Left lung (tissue), 10 donors: ENCODE results near the gene CHRNA5. TPM values are rescaled to one million over a fixed set of nuclear protein-coding genes. Genes with fewer than 3 reads are reported as not detected.

ENCODE experiments used
- ATAC-seq: fragments of 200-7000 bp; cut with Tn5 transposase; one replicate; pipeline ENCODE4 v1.9.1; 2020; ENCODE audit warnings: moderate library complexity
- DNase-seq, 4 donors: peaks; one replicate each; pipeline ENCODE4 v3.0.0-alpha.2; 2013 to 2020
- H3K27ac ChIP-seq, 2 donors: fragments of 200-600 bp; sonication (generic) in 1 of 2; one replicate each; pipeline versions ENCODE4 v1.5.0 to v1.8.0; 2020 to 2021
- H3K27me3 ChIP-seq, 2 donors: fragments of 200-600 bp; sonication (generic) in 1 of 2; one replicate each; pipeline versions ENCODE4 v1.5.0 to v1.8.0; 2020 to 2021
- H3K36me3 ChIP-seq, 2 donors: fragments of 200-600 bp; sonication (generic) in 1 of 2; one replicate each; pipeline versions ENCODE4 v1.5.0 to v1.8.0; 2020 to 2021
- H3K4me1 ChIP-seq, 2 donors: fragments of 200-600 bp; one replicate each; pipeline ENCODE4 v1.8.0; 2021
- H3K4me3 ChIP-seq, 2 donors: fragments of 200-600 bp; sonication (generic) in 1 of 2; one replicate each; pipeline versions ENCODE4 v1.5.0 to v1.8.0; 2020 to 2021; ENCODE audit warnings: mild to moderate bottlenecking in 1 of 2
- H3K9me3 ChIP-seq, 2 donors: fragments of 200-600 bp; sonication (generic) in 1 of 2; one replicate each; pipeline versions ENCODE4 v1.5.0 to v1.8.0; 2020 to 2021
- CTCF ChIP-seq, 2 donors: fragments of 200-600 bp; sonication (generic) in 1 of 2; IDR thresholded peaks; one replicate each; pipeline versions ENCODE4 v1.5.0 to v1.8.0; 2021; ENCODE audit warnings: antibody characterized with exemption in 2 of 2
- intact Hi-C, 2 donors: fragments of 100-400 bp; cut with DNase I; formaldehyde crosslinking; loops; one replicate each; pipeline versions ENCODE4 v1.11.2 to v1.14.2; 2022
- polyA plus RNA-seq, 6 donors: library from polyadenylated mRNA; unstranded; fragments of 120-200 nt; gene quantifications; one replicate each; pipeline ENCODE4 v1.2.1, GENCODE V29; 2013; ENCODE audit not compliant: insufficient read length in 6 of 6
- total RNA-seq, 2 donors: library from RNA; stranded (reverse); fragmentation: NEBNext Ultra II Directional; extraction: Animal tissue kit (Norgen Biotek cat#: 25700); gene quantifications; one replicate each; pipeline ENCODE4 v1.2.1, GENCODE V29; 2021
- donor health status: DM: no; HTN: yes; CAD: no.
- donor health status: DM: no; HTN: no; CAD: no.

Gene CHRNA5
- total and polyA plus RNA-seq, 8 donors = 1.1 to 2.7 (median 1.9) TPM

- no peak for ATAC-seq
- DNase-seq = no peak
- intact Hi-C loops = loop anchor here in 1 of 2 donors (5.0 kb wide), 1 partner anchor 69 kb away; no protein-coding TSS in a partner anchor
These were observed 72.6 kb downstream of the CHRNA5 start for GRCh38 chr15:78637776-78638435.

DNA sequence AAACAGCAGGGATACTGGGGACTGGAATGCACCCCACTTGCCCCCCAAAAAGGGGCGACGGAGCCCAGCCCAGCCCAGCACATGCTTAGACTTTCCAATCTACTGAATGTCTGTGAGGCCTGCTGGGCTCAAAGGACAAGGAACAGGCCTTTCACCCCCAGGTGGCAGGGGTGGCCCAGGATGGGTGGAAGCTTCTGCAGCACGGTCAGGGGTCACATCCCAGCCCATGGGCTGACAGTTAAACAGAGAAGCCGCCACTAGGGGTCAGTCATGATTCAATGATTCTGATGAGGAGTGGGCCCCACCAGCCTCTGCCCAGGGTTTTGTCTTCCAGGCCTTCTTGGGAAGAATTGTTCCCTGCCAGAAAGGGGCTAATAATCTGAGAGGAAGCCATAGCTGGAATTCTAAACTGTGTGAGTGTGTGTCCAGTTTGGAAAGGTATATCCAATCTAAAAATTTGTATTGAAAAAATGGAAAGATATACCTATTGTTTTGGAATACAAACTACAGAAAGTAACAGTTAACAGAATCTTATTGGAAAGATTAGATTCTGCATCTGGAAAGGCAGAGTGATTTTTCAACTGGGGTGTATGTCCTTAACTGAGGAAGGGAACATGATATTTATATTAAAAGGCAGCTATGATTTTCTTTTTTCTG is 73.5 kb downstream of the CHRNA5 start:
- DNase-seq (peak in 1 of 4 donors; percentile 72), ATAC-seq (peak; percentile 61)
- Histone ChIP-seq H3K4me1 (peaks cover 5 to 8% of the 10 kb centered on the region in 2 donors), H3K9me3 (peaks cover 0 to 3% of the 10 kb centered on the region in 2 donors), H3K4me3 (no peak overlapping the region), H3K27ac (no peak overlapping the region), H3K36me3 (no peaks in the 10 kb centered on the region), H3K27me3 (peaks cover 0 to 22% of the 10 kb centered on the region in 2 donors)
- intact Hi-C loops = loop anchor here in 1 of 2 donors (5.0 kb wide), 1 partner anchor 69 kb away; no protein-coding TSS in a partner anchor
- peak; percentile 53 to 54 for TF ChIP-seq CTCF (IDR thresholded peaks at IDR 0.05)

More at GRCh38 chr15:78637776-78638435, 72.6 kb downstream of the CHRNA5 start:
- Histone ChIP-seq H3K27me3 (peaks cover 0 to 22% of the 10 kb centered on the region in 2 donors), H3K36me3 (no peaks in the 10 kb centered on the region), H3K27ac (no peak overlapping the region), H3K4me3 (no peak overlapping the region), H3K4me1 (peaks cover 5 to 8% of the 10 kb centered on the region in 2 donors), H3K9me3 (peaks cover 0 to 12% of the 10 kb centered on the region in 2 donors)
- TF ChIP-seq CTCF (IDR thresholded peaks at IDR 0.05) = no peak

- ATAC-seq (peak; percentile 73), DNase-seq (peak in 1 of 4 donors; percentile 77)
- H3K9me3 ChIP-seq = no peaks in the 10 kb centered on the region
- H3K36me3 ChIP-seq = no peaks in the 10 kb centered on the region
- no peak overlapping the region for H3K27ac ChIP-seq
- H3K27me3 ChIP-seq = peaks cover 0 to 22% of the 10 kb centered on the region in 2 donors
- no peak for TF ChIP-seq CTCF (IDR thresholded peaks at IDR 0.05)
- H3K4me3 ChIP-seq = peak overlapping the region; percentile 10 to 24
- H3K4me1 ChIP-seq = peaks cover 5 to 8% of the 10 kb centered on the region in 2 donors
- intact Hi-C loops = no loop called here
These were observed 75.3 kb downstream of the CHRNA5 start for GRCh38 chr15:78640527-78641101.

DNA sequence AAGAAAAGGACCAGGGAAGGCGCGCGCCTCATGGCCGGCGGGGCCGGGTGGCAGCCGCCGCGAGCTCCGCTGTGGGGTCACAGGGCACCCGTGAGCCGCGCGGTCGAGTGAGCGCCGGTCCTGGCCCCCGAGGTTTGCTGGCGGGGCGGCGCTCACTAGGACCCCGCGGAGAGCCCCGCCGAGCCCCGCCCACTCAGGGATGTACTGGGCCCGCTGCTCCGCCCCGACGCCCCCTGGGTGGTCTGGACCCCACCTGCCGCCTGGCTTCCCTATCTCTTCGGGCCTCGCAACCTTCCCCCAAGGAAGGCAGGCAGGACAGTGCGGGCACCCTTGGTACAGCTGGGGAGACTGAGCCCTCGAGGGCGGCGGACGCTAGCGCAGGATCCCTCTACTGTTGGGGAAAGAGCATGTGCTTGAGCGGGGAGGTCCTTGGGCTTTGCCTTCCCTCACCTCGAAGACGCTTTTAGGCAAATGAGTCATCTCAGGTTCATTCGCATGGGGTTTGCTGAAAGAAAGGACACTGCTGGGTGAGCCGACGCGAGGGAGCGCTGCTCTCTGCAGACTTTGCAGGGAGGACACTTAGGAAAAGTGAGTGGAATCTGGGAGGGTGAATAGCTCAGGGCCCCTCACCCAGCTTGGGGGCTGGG is 75.9 kb downstream of the CHRNA5 start, which contains the start of gene CHRNB4:
Gene CHRNB4, minus strand, starts transcription at position 109 of the 647 bp plus-strand sequence. Its CDS starts 77 bp downstream, at position 32.
- H3K36me3 ChIP-seq = no peaks in the 10 kb centered on the region
- intact Hi-C loops = no loop called here
- DNase-seq (peak in 1 of 4 donors; percentile 19), ATAC-seq (peak; percentile 68)
- no peaks in the 10 kb centered on the region for H3K9me3 ChIP-seq
- H3K27me3 ChIP-seq = peaks cover 0 to 22% of the 10 kb centered on the region in 2 donors
- peak within 1 kb of the TSS; percentile 10 to 24 for H3K4me3 ChIP-seq
- H3K27ac ChIP-seq = no peak within 1 kb of the TSS
- peaks cover 5 to 8% of the 10 kb centered on the region in 2 donors for H3K4me1 ChIP-seq
- TF ChIP-seq CTCF (IDR thresholded peaks at IDR 0.05) = no peak
